ENCODE results near the gene NEIL3. TPM values are rescaled to one million over a fixed set of nuclear protein-coding genes. Genes with fewer than 3 reads are reported as not detected.

The NEIL3 gene
- total and polyA plus RNA-seq, 2 donors (not counting 1 experiment from before 2014, with no cell fraction given), result 0.15 TPM; not detected in 1

DNA sequence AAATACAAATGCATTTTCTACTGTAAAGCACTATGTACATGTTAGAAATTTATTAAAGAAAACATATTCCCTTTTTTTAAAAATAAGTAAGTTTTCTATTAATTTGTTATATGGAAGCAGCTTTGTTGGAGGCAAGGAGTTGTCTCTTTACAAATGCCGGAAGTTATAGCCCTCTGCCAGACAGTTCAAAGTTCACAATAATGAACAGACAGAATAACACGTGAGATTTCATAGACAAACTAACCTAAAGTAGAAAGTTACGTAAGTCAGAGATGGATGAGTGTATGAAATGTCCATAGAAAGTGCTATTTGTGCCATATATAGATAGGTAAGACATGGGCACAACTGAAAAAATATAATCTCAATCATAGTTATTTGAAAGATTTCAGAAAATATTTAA is 43.9 kb upstream of the NEIL3 start:
- Mint-ChIP-seq H3K27ac (no peak overlapping the region), H3K27me3 (peaks cover 6% of the 10 kb centered on the region), H3K9me3 (ENCODE audit: insufficient read depth) (no peaks in the 10 kb centered on the region), H3K4me1 (no peaks in the 10 kb centered on the region), H3K4me3 (no peak overlapping the region)
- CTCF ChIA-PET, result no interaction called here
- no peaks in the 10 kb centered on the region for H3K79me2 ChIP-seq (ENCODE audit: control insufficient read depth, insufficient read depth, low read length)
- H3K9me3 ChIP-seq (ENCODE audit: control extremely low read depth in 1 of 3, control insufficient read depth in 2 of 3, insufficient read depth in 1 of 3, low read length in 2 of 3), result no peaks in the 10 kb centered on the region
- no peaks in the 10 kb centered on the region for H3K4me1 ChIP-seq (ENCODE audit: control insufficient read depth in 2 of 2, insufficient read depth in 2 of 2, low read length in 2 of 2)
- H3K4me3 ChIP-seq (ENCODE audit: control extremely low read depth in 1 of 5, extremely low read depth in 1 of 5, insufficient read depth in 1 of 5, low read depth in 2 of 5, low read length in 4 of 5), result no peak overlapping the region
- no peak overlapping the region for H3K9ac ChIP-seq (ENCODE audit: low read length)
- no peak overlapping the region for H3K27ac ChIP-seq (ENCODE audit: low read length in 2 of 2)
- no peak for DNase-seq
- intact Hi-C loops (cut with micrococcal nuclease), result no loop called here
- no peak overlapping the region for H2AFZ ChIP-seq (ENCODE audit: insufficient read depth, low read depth, low read length, poor library complexity, severe bottlenecking)
- POLR2A ChIA-PET, result no interaction called here
- no peak for ATAC-seq (ENCODE audit: low read depth)
- no peaks in the 10 kb centered on the region for H3K27me3 ChIP-seq (replicated peaks in 1 of 4; ENCODE audit: control extremely low read depth in 1 of 4, control insufficient read depth in 3 of 4, insufficient read depth in 4 of 4, low read length in 3 of 4)
- no peak for TF ChIP-seq EZH2 (IDR thresholded peaks at IDR 0.05; ENCODE audit: borderline replicate concordance, insufficient read depth, low read depth, low read length, poor library complexity, severe bottlenecking)
- TF ChIP-seq, protein P1, sequence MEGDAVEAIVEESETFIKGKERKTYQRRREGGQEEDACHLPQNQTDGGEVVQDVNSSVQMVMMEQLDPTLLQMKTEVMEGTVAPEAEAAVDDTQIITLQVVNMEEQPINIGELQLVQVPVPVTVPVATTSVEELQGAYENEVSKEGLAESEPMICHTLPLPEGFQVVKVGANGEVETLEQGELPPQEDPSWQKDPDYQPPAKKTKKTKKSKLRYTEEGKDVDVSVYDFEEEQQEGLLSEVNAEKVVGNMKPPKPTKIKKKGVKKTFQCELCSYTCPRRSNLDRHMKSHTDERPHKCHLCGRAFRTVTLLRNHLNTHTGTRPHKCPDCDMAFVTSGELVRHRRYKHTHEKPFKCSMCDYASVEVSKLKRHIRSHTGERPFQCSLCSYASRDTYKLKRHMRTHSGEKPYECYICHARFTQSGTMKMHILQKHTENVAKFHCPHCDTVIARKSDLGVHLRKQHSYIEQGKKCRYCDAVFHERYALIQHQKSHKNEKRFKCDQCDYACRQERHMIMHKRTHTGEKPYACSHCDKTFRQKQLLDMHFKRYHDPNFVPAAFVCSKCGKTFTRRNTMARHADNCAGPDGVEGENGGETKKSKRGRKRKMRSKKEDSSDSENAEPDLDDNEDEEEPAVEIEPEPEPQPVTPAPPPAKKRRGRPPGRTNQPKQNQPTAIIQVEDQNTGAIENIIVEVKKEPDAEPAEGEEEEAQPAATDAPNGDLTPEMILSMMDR (IDR thresholded peaks at IDR 0.05), result no peak
- no peak overlapping the region for H3K4me2 ChIP-seq (replicated peaks; ENCODE audit: low read depth, low read length, poor library complexity, severe bottlenecking)
- no peaks in the 10 kb centered on the region for H4K20me1 ChIP-seq (ENCODE audit: control insufficient read depth, insufficient read depth, low read length, poor library complexity, severe bottlenecking)
- no CpG with 5 or more reads among the region's 3 CpGs for WGBS (ENCODE audit: insufficient coverage)
- H3K36me3 ChIP-seq (replicated peaks in 1 of 2; ENCODE audit: control extremely low read depth in 1 of 2, control insufficient read depth in 1 of 2, extremely low read depth in 1 of 2, insufficient read depth in 2 of 2, low read length in 1 of 2), result no peaks in the 10 kb centered on the region

GRCh38 chr4:177266506-177266905 is 43.2 kb upstream of the NEIL3 start:
- Histone ChIP-seq H3K4me2 (replicated peaks; ENCODE audit: low read depth, low read length, poor library complexity, severe bottlenecking) (no peak overlapping the region), H3K9me3 (ENCODE audit: control extremely low read depth in 1 of 3, control insufficient read depth in 2 of 3, insufficient read depth in 1 of 3, low read length in 2 of 3) (no peaks in the 10 kb centered on the region), H3K4me3 (ENCODE audit: control extremely low read depth in 1 of 5, extremely low read depth in 1 of 5, insufficient read depth in 1 of 5, low read depth in 2 of 5, low read length in 4 of 5) (no peak overlapping the region), H4K20me1 (ENCODE audit: control insufficient read depth, insufficient read depth, low read length, poor library complexity, severe bottlenecking) (no peaks in the 10 kb centered on the region), H2AFZ (ENCODE audit: insufficient read depth, low read depth, low read length, poor library complexity, severe bottlenecking) (no peak overlapping the region), H3K27ac (ENCODE audit: low read length in 2 of 2) (no peak overlapping the region), H3K36me3 (replicated peaks in 1 of 2; ENCODE audit: control extremely low read depth in 1 of 2, control insufficient read depth in 1 of 2, extremely low read depth in 1 of 2, insufficient read depth in 2 of 2, low read length in 1 of 2) (no peaks in the 10 kb centered on the region), H3K4me1 (ENCODE audit: control insufficient read depth in 2 of 2, insufficient read depth in 2 of 2, low read length in 2 of 2) (no peaks in the 10 kb centered on the region), H3K27me3 (replicated peaks in 1 of 4; ENCODE audit: control extremely low read depth in 1 of 4, control insufficient read depth in 3 of 4, insufficient read depth in 4 of 4, low read length in 3 of 4) (no peaks in the 10 kb centered on the region), H3K9ac (ENCODE audit: low read length) (no peak overlapping the region), H3K79me2 (ENCODE audit: control insufficient read depth, insufficient read depth, low read length) (no peaks in the 10 kb centered on the region)
- TF ChIP-seq EZH2 (IDR thresholded peaks at IDR 0.05; ENCODE audit: borderline replicate concordance, insufficient read depth, low read depth, low read length, poor library complexity, severe bottlenecking), result no peak
- TF ChIP-seq, protein P1 (IDR thresholded peaks at IDR 0.05), result no peak
- intact Hi-C loops (cut with micrococcal nuclease), result no loop called here
- no peaks in the 10 kb centered on the region for H3K4me1 Mint-ChIP-seq
- H3K4me3 Mint-ChIP-seq, result no peak overlapping the region
- H3K27me3 Mint-ChIP-seq, result peaks cover 6% of the 10 kb centered on the region
- no peak overlapping the region for H3K27ac Mint-ChIP-seq
- no peaks in the 10 kb centered on the region for H3K9me3 Mint-ChIP-seq (ENCODE audit: insufficient read depth)
- no peak for DNase-seq
- POLR2A ChIA-PET, result no interaction called here
- ATAC-seq (ENCODE audit: low read depth), result no peak
- WGBS (ENCODE audit: insufficient coverage), result no CpG with 5 or more reads among the region's 1 CpG
- CTCF ChIA-PET, result no interaction called here
